Urinary bladder (tissue), 4 donors: ENCODE measurements around the gene DHRS2. TPM values are rescaled to one million over a fixed set of nuclear protein-coding genes. Genes with fewer than 3 reads are reported as not detected.
"Not testable (repeated sequence)": the region's sequence is repeated elsewhere in the genome, so short reads cannot be mapped to it uniquely, and the experiment has no call there.

Experiments used
- DNase-seq: peaks from one replicate; pipeline ENCODE4 v3.0.0-alpha.2; 2015; ENCODE audit errors: extremely low spot score
- H3K27ac ChIP-seq: one replicate; pipeline ENCODE4 v1.5.1; 2013; ENCODE audit warnings: low read depth, mild to moderate bottlenecking, moderate library complexity
- H3K36me3 ChIP-seq: one replicate; pipeline ENCODE4 v1.6.1; 2013; ENCODE audit warnings: mild to moderate bottlenecking, moderate library complexity; ENCODE audit not compliant: insufficient read depth
- H3K4me1 ChIP-seq: one replicate; pipeline ENCODE4 v1.6.1; 2013; ENCODE audit warnings: mild to moderate bottlenecking, moderate library complexity; ENCODE audit not compliant: insufficient read depth
- H3K4me3 ChIP-seq: one replicate; pipeline ENCODE4 v1.5.1; 2013; ENCODE audit warnings: low read depth, low read length
- WGBS: extraction: QIAGEN DNeasy Blood & Tissue Kit; methylation state at CpG from one replicate; pipeline ENCODE4 v1.1.7; 2013; 5-methylcytosine and 5-hydroxymethylcytosine counted together
- polyA plus RNA-seq: library from polyadenylated mRNA; stranded (reverse); fragments of 200-250 nt; gene quantifications from one replicate; pipeline ENCODE4 v1.2.3, GENCODE V29; 2013
- total RNA-seq: library from RNA; depleted of rRNA; stranded (reverse); fragments of >200 nt; gene quantifications from one replicate; pipeline ENCODE4 v1.2.3, GENCODE V29; 2014
- donor health status: healthy with polysubstance abuse.
- donor health status: healthy.

DHRS2 gene
- total and polyA plus RNA-seq, 2 donors, result 309 to 593 TPM

- WGBS, result 35% methylated on average over 4 of the region's 4 CpGs
- no peak for DNase-seq
- Histone ChIP-seq H3K4me1 (no peaks in the 10 kb centered on the region), H3K36me3 (no peaks in the 10 kb centered on the region), H3K4me3 (no peak overlapping the region), H3K27ac (no peak overlapping the region)
These were observed 3.6 kb upstream of the DHRS2 start for GRCh38 chr14:23632461-23633159.

GRCh38 chr14:23633160-23633701, 2.9 kb upstream of the DHRS2 start:
- DNase-seq, result no peak
- Histone ChIP-seq H3K4me3 (no peak overlapping the region), H3K4me1 (no peaks in the 10 kb centered on the region), H3K27ac (no peak overlapping the region), H3K36me3 (no peaks in the 10 kb centered on the region)
- 60% methylated on average over 4 of the region's 4 CpGs for WGBS

DNA sequence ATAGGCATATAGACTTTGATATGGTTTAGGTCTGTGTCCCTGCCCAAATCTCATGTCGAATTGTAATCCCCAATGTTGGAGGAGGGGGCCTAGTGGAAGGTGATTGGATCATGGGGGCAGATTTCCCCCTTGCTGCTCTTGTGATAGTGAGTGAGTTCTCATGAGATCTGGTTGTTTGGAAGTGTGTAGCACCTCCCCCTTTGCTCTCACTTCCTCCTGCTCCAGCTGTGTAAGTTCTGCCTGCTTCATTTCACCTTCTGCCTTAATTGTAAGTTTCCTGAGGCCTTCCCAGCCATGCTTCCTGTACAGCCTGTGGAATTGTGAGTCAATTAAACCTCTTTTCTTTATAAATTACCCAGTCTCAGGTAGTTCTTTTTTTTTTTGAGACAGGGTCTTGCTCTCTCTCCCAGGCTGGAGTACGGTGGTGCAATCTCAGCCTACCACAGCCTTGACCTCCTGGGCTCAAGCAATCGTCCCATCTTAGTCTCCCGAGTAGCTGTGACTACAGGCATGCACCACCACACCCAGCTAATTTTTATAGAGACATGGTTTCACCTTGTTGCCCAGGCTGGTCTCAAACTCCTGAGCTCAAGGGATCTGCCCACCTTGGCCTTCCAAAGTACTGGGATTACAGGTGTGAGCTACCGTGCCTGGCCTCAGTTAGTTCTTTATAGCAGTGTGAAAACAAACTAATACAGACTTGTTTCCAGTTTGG, 1.3 kb upstream of the DHRS2 start:
- not testable (repeated sequence) for H3K36me3 ChIP-seq, DNase-seq
- WGBS, result 85% methylated on average over 5 of the region's 5 CpGs

DNA sequence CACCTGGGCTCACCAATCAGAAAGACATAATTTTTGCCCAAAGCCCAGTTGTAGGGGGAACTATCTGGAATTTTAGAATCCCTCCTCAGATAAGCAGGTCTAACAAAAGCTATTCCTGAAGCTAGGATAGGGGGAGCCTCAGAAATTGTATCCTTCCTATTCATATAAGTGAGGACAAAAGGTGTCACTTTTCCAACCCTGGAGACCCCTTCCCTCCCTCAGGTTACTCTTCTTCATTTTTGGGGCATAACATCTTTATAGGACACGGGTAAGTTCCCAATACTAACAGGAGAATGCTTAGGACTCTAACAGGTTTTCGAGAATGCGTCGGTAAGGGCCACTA, 1.1 kb downstream of the DHRS2 start:
- not testable (repeated sequence) for H3K4me1 ChIP-seq, DNase-seq, H3K4me3 ChIP-seq, H3K27ac ChIP-seq, H3K36me3 ChIP-seq
- WGBS, result 89% methylated on average over 4 of the region's 4 CpGs

More for the DNA sequence above, 1.3 kb upstream of the DHRS2 start:
- H3K4me1 ChIP-seq, H3K4me3 ChIP-seq, H3K27ac ChIP-seq: not testable (repeated sequence)

DNA sequence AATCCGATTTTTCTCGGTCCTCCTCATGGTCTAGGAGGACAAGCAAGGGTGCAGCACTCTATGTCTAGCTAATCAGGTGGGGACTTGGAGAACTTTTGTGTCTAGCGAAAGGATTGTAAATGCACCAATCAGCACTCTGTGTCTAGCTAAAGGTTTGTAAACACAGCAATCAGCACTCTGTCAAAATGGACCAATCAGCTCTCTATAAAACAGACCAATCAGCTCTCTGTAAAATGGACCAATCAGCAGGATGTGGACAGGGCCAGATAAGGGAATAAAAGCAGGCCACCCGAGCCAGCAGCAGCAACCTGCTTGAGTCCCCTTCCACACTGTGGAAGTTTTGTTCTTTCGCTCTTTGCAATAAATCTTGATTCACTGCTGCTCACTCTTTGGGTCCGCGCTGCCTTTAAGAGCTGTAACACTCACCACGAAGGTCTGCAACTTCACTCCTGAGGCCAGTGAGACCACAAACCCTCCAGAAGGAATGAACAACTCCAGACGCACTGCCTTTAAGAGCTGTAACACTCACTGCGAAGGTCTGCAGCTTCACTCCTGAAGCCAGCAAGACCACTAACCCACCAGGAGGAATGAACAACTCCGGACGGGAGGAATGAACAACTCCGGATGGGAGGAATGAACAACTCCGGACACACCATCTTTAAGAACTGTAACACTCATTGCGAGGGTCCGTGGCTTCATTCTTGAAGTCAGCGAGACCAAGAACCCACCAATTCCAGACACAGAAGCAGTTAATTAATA, 1.7 kb downstream of the DHRS2 start:
- DNase-seq, H3K36me3 ChIP-seq, H3K27ac ChIP-seq, H3K4me3 ChIP-seq, H3K4me1 ChIP-seq: not testable (repeated sequence)
- 85% methylated on average over 17 of the region's 17 CpGs for WGBS

GRCh38 chr14:23638414-23639047, 2.4 kb downstream of the DHRS2 start:
- 90% methylated on average over 8 of the region's 8 CpGs for WGBS
- Histone ChIP-seq H3K27ac (no peak overlapping the region), H3K4me3 (no peak overlapping the region), H3K4me1 (no peaks in the 10 kb centered on the region), H3K36me3 (no peaks in the 10 kb centered on the region)
- DNase-seq, result no peak

DNA sequence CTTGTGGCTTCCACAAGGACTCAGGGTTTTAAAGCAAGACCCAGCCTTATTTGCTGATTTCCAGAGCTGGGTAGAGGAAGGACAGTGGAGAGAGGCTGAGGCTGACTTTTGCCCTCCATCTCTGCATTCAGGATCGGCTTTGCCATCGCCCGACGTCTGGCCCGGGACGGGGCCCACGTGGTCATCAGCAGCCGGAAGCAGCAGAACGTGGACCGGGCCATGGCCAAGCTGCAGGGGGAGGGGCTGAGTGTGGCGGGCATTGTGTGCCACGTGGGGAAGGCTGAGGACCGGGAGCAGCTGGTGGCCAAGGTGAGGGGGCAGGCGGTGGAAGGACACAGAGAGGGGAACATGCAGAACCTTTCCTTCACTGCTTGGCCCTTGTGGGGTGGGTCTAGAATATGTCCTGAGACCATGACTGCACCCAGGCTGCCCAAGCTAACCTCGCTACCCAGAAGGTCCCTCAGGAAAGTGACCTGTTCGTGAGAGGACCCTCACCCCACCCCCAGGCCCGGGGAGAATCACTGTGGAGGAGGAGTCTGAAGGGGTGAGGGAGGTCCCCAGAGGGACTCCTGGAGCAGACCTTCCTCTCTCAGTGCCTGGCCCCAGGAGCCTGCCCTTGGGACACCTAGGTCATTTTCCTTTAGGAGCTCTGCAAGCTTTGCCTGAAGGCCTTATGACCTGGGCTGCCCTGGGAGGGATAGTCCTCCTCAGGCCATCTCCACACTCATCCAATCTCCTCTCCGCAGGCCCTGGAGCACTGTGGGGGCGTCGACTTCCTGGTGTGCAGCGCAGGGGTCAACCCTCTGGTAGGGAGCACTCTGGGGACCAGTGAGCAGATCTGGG, 3.1 kb downstream of the DHRS2 start:
- Histone ChIP-seq H3K27ac (no peak overlapping the region), H3K4me3 (no peak overlapping the region), H3K4me1 (no peaks in the 10 kb centered on the region), H3K36me3 (no peaks in the 10 kb centered on the region)
- WGBS, result 91% methylated on average over 21 of the region's 21 CpGs
- no peak for DNase-seq

DNA sequence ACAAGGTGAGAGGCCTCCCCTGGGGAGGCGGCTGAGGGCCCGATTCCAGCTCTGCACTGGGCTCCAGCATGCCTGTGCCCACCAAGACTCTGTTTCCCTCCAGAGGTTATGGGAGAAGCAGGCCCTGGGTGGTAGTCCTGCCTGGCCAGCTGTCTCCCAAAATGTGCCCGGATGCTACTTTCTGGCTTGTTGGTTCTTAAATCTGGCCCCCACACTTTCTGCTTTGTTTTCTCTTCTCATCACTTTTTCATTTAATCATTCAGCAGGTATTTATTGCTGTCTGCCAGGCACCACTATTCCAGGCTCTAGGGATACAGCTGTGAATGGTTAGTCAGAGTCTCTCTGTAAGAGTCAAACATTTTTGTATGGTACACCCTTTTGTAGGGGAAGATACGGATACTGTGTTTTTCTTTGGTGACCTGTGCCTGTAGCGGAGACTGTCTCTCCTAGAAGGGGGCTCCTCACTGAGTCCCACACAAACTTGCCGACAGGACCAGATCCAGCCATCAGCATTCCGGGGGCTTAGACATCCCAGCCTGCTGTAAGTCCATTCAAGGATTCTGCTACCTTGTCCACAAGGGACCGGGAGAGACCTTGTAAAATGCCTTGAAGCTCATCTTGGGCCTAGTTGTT, 3.8 kb downstream of the DHRS2 start:
- Histone ChIP-seq H3K36me3 (no peaks in the 10 kb centered on the region), H3K27ac (no peak overlapping the region), H3K4me1 (no peaks in the 10 kb centered on the region), H3K4me3 (no peak overlapping the region)
- WGBS, result 72% methylated on average over 8 of the region's 8 CpGs
- no peak for DNase-seq

DNA sequence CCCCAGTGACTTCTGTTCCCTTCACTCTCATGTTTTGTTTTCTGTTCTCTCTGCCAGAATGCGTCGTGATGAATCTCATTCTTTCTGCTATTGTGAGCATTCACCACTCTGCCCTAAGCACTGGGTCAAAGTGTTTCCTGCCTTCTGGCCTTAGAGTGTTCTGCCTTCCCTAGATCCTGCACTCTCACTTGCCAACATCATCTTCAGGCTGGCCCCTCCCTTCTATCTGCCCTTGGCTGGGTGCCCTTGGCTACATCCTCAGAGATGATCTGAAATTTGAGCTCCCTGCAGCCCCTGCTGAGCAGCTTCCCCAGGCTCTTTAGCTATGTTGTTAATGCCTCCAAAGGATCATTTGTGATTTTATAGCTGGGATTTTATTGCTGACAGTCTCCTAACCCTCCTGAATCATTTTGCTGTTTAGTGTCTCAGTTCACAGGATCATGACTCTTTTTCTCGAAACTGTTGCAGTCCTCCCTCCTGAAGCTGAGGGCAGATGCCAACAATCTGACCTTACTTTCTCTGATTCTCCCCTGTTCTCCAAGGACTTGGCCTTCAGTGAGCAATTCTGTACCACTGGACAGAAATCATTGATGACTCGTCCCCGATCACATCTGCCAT, 4.5 kb downstream of the DHRS2 start:
- no peaks in the 10 kb centered on the region for H3K4me1 ChIP-seq
- no peak overlapping the region for H3K27ac ChIP-seq
- no peak overlapping the region for H3K4me3 ChIP-seq
- 19% methylated on average over 5 of the region's 5 CpGs for WGBS
- DNase-seq, result peak; percentile 80
- no peaks in the 10 kb centered on the region for H3K36me3 ChIP-seq

- H3K4me1 ChIP-seq, result no peaks in the 10 kb centered on the region
- no peaks in the 10 kb centered on the region for H3K36me3 ChIP-seq
- H3K27ac ChIP-seq, result no peak overlapping the region
- DNase-seq, result no peak
- WGBS, result 76% methylated on average over 4 of the region's 4 CpGs
- no peak overlapping the region for H3K4me3 ChIP-seq
These were observed 5.2 kb downstream of the DHRS2 start for GRCh38 chr14:23641180-23641914.

DNA sequence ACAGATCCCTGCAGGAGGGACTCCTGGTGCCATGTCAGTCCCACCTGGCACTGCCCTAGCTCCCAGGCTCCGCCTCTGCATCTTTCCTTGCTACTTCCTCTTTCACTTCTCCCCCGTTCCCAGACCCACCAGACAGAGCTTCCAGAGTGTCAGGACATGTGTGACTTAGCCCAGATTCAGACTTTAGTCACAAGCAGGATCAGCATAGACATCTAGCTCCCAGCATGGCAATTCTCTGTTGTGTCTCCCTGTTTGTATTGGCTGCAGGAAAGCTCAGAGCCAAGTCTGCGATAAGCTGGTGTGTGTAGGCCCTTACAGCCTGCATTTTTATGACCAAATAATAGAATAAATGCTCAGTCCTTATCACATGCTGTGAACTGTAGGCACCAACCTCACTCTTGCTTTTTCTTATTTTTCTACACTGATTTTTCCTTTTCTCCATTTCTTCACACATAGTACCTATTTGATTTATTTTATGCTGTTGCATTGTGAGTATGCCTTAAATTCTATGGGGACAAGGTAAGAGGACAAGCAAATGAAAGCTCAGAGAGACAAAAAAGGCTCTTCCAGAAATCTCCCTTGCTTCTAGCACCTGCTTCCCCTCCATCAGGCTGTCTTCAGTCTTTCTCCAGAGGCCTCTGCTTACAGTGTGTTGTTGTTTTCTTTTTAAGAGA, 5.9 kb downstream of the DHRS2 start:
- no peaks in the 10 kb centered on the region for H3K4me1 ChIP-seq
- H3K27ac ChIP-seq, result peak overlapping the region; percentile 12
- H3K4me3 ChIP-seq, result no peak overlapping the region
- whole genome bisulfite sequencing, result 62% methylated on average over 3 of the region's 3 CpGs
- DNase-seq, result no peak
- no peaks in the 10 kb centered on the region for H3K36me3 ChIP-seq
